GM12892 (cell line): ENCODE data around the gene CHST6.
"Not testable (repeated sequence)": the region's sequence is repeated elsewhere in the genome, so short reads cannot be mapped to it uniquely, and the experiment has no call there.

Experiments
- DNase-seq: peaks from one replicate; pipeline ENCODE4 v3.0.0; 2011; ENCODE audit not compliant: insufficient read length
- FAIRE-seq: peaks from 2 replicates; lab custom pipeline; 2011; peaks lifted over from hg19 to GRCh38; lab: Jason Lieb, UNC
- POLR2A ChIP-seq: IDR thresholded peaks from 2 replicates; pipeline ENCODE4 v1.6.1; 2011; ENCODE audit warnings: low read depth, low read length, control low read depth
- POLR2AphosphoS5 ChIP-seq: IDR thresholded peaks from 2 replicates; pipeline ENCODE4 v1.6.1; 2011; ENCODE audit warnings: low read depth, low read length, control low read depth
- TAF1 ChIP-seq: IDR thresholded peaks from 2 replicates; pipeline ENCODE4 v1.6.1; 2011; ENCODE audit warnings: low read depth, mild to moderate bottlenecking, control low read depth, low read length, borderline replicate concordance

Gene CHST6

DNA sequence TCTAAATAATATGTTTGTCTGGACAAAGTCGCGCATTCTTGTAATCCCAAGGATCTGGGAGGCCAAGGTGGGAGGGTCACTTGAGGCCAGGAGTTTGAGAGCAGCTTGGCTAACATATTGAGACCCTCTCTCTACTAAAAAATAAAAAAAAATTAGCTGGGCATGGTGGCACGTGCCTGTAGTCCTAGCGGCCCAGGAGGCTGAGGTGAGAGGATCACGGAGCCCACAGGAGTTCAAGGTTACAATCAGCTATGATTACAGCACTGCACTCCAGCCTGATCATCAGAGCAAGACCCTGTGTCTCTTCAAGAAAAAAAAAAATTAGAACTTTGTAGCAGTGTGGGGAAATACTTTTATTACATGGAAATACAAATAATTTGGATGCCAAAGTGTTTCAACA is 6.1 kb upstream of the CHST6 start:
- FAIRE-seq (no peak), DNase-seq (no peak)
- TF ChIP-seq TAF1 (no peak), POLR2A (no peak), POLR2AphosphoS5 (no peak)

- not testable (repeated sequence) for DNase-seq, FAIRE-seq
Measured at GRCh38 chr16:75498605-75499322, 3.5 kb upstream of the CHST6 start.

GRCh38 chr16:75497558-75497957 is 2.3 kb upstream of the CHST6 start:
- no peak for DNase-seq
- FAIRE-seq = no peak
- no peak for TF ChIP-seq POLR2A
- TF ChIP-seq POLR2AphosphoS5 = no peak
- TF ChIP-seq TAF1 = no peak

DNA sequence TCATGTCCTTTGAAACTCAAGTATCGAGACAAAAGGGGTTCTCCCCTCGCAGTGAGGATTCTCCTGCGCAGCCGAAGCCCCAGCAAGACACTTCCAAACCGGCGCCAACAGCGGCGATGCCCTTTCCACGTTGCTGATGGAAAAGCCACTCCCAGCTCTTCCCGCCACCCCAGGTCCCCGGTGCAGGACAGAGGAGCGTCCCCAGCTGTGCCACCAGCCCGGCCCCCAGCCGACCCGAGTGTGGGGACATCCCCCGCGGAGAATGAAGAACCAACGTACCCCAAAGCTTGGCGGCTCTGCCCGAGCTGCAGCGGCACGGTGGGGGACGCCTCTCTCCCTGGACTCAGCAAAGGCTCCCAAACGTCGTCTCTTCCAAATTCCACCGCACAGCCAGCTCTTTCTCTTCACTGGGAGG is 573 bp downstream of the CHST6 start:
- no peak for TF ChIP-seq TAF1
- TF ChIP-seq POLR2A = no peak
- TF ChIP-seq POLR2AphosphoS5 = no peak
- DNase-seq (no peak), FAIRE-seq (no peak)

DNA sequence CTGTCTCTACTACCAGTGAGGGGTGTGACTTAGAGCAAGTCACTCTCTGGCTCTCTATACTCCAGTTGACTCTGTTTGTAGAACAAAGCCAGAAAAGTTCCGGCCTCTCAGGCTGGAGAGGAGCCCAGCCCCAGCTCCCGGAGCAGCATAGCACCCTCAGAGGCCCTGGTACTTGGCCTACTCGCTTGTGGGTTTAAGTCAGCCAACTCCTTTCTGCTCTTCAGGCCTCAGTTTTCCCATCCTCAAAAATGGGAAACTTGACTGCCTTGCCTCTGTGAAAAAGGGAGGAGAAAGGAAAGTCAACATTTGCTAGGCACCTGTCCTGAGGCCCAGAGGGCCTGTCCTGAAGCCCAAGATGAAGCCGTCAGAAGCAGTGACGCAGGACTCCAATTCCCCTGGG is 1.1 kb downstream of the CHST6 start:
- TF ChIP-seq POLR2A = no peak
- FAIRE-seq (no peak), DNase-seq (no peak)

DNA sequence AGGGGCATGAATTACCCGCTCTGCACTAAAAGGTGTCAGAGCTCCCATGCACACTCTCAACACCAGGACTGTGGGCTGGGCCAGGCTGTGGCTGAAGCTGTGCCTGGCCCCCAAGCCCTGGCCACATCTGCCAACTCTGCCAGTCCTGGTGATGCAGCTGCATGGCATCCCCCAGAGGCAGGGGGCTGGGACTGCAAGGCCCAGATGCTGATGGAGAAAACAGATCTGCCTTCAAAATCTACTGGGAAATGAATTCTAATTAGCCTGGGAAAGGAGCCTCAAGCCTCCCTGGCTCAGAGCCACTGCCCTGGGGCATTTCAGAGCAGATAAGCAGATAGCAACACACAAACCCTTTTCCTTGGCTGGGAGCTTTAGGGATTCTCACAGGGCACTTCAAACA is 3.4 kb downstream of the CHST6 start:
- FAIRE-seq (no peak), DNase-seq (no peak)
- no peak for TF ChIP-seq TAF1
- no peak for TF ChIP-seq POLR2A
- no peak for TF ChIP-seq POLR2AphosphoS5

DNA sequence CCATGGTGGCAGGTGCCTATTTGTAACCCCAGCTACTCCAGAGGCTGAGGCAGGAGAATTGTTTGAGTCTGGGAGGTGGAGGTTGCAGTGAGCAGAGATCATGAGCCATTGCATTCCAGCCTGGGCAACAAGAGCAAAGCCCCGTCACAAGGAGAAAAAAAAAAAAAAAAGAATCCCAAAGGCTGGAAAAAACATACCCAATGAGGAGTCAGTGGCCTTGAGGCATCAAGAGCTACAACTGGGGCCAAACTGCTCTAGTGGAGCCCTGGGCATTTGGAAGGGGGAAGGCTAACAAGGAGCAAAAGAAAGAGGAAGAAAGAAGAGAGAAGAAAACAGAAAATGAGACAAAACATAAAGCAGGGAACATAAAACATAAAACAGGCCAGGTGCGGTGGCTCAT is 6.9 kb downstream of the CHST6 start:
- DNase-seq (no peak), FAIRE-seq (no peak)
- TF ChIP-seq TAF1 = no peak
- TF ChIP-seq POLR2A = no peak
- no peak for TF ChIP-seq POLR2AphosphoS5

- no peak for TF ChIP-seq POLR2AphosphoS5
- no peak for TF ChIP-seq POLR2A
- TF ChIP-seq TAF1 = no peak
- FAIRE-seq (no peak), DNase-seq (no peak)
Measured at GRCh38 chr16:75486676-75487313, 8.4 kb downstream of the CHST6 start.

GRCh38 chr16:75486014-75486675 is 9.1 kb downstream of the CHST6 start:
- DNase-seq (no peak), FAIRE-seq (no peak)
- TF ChIP-seq TAF1 (no peak), POLR2A (no peak), POLR2AphosphoS5 (no peak)

DNA sequence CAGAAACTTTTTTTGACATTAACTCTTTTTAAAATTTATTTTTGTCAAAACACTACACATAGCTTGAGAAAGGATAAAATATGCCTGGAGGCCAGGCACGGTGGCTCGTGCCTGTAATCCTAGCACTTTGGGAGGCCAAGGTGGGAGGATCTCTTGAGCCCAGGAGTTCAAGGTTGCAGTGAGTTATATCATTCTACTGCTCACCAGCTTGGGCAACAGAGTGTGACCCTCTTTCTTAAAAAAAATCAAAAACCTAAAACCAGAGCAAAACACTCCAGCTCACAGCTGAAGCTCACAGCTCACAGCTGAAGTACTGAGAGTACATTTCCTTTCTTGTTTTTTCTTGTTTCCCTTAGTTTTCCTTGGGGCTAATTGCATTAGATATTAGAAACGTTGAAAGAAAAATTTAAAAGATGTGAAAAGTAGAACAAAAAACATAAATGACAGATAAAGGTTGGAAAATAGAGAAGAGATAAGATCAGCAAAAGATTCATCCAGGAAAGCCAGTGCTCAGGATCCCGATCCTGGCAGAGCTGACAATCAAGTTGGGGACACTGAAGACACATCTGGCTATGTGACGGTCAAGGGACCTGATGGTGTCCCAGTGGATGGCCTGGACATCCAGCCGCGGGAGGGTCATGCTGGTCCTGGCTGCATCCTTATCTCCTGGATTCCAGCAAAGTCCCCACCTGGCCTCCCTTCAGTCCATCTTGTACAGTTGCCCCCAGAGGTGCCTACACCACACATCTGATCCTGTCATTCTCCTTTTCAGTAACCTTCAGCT is 9.8 kb downstream of the CHST6 start:
- TF ChIP-seq TAF1 = no peak
- TF ChIP-seq POLR2AphosphoS5 = no peak
- TF ChIP-seq POLR2A = no peak
- FAIRE-seq (no peak), DNase-seq (no peak)

DNA sequence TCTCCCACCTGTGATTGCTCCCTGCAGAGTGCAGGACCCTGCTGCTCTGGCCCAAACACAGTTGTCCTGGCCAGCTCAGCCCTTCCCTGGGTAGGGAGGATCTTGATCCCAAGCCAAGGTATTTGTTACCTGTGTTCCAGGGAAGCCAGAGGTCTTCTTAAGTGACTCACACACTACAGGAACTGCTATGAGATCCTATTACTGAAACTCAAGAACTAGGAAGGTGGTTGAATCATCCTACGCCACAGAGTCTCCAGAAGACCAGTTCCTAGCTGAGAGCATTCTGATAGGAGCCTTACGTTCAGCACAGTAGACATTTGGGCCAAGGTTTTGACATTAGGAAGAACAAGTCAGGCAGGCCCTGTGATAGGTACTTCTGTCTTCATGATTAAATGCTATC is 12.0 kb downstream of the CHST6 start:
- TF ChIP-seq TAF1 = no peak
- TF ChIP-seq POLR2A = no peak
- no peak for TF ChIP-seq POLR2AphosphoS5
- FAIRE-seq = no peak

More for the DNA sequence above, 12.0 kb downstream of the CHST6 start:
- DNase-seq = no peak
